HepG2 (cell line): Measurements from ENCODE around the gene LRP5.

ENCODE experiments used
- AKAP8 ChIP-seq: sonication (generic); formaldehyde crosslinking; IDR thresholded peaks from 2 replicates; pipeline ENCODE4 v1.5.1; 2020; ENCODE audit warnings: mild to moderate bottlenecking, missing genetic modification reagents
- CHCHD3 ChIP-seq: sonication (generic); formaldehyde crosslinking; IDR thresholded peaks from 2 replicates; pipeline ENCODE4 v1.8.0; 2022; ENCODE audit warnings: mild to moderate bottlenecking, missing genetic modification reagents, moderate library complexity
- E2F1 ChIP-seq: sonication (generic); formaldehyde crosslinking; IDR thresholded peaks from 2 replicates; pipeline ENCODE4 v1.5.0; 2020; ENCODE audit warnings: missing genetic modification reagents
- KLF9 ChIP-seq: IDR thresholded peaks from 2 replicates; pipeline ENCODE4 v1.6.1; 2016; ENCODE audit warnings: low read depth
- MXI1 ChIP-seq: IDR thresholded peaks from 3 replicates; pipeline ENCODE4 v1.6.1; 2012; ENCODE audit warnings: low read depth, low read length, inconsistent platforms, borderline replicate concordance
- NFYB ChIP-seq: sonication (generic); formaldehyde crosslinking; IDR thresholded peaks from 2 replicates; pipeline ENCODE4 v1.4.0; 2020; ENCODE audit warnings: missing genetic modification reagents
- POLR2AphosphoS5 ChIP-seq: IDR thresholded peaks from 2 replicates; pipeline ENCODE4 v1.6.1; 2012; ENCODE audit warnings: low read depth, low read length
- ZNF547 ChIP-seq: sonication (generic); formaldehyde crosslinking; IDR thresholded peaks from 2 replicates; pipeline ENCODE4 v1.5.1; 2020; ENCODE audit warnings: mild to moderate bottlenecking, missing genetic modification reagents

GRCh38 chr11:68384530-68385081 lies 72.2 kb downstream of the LRP5 start:
- TF ChIP-seq KLF9 (CRISPR knock-in tag) (no peak), CHCHD3 (no peak), E2F1 (CRISPR knock-in tag) (no peak), ZNF547 (CRISPR knock-in tag) (no peak), MXI1 (no peak), POLR2AphosphoS5 (no peak), AKAP8 (CRISPR knock-in tag) (no peak), NFYB (no peak)
